ENCODE data around the gene AQP7.

GRCh38 chr9:33435821-33436277 lies 33.5 kb upstream of the AQP7 start:
- TF ChIP-seq, protein P1, sequence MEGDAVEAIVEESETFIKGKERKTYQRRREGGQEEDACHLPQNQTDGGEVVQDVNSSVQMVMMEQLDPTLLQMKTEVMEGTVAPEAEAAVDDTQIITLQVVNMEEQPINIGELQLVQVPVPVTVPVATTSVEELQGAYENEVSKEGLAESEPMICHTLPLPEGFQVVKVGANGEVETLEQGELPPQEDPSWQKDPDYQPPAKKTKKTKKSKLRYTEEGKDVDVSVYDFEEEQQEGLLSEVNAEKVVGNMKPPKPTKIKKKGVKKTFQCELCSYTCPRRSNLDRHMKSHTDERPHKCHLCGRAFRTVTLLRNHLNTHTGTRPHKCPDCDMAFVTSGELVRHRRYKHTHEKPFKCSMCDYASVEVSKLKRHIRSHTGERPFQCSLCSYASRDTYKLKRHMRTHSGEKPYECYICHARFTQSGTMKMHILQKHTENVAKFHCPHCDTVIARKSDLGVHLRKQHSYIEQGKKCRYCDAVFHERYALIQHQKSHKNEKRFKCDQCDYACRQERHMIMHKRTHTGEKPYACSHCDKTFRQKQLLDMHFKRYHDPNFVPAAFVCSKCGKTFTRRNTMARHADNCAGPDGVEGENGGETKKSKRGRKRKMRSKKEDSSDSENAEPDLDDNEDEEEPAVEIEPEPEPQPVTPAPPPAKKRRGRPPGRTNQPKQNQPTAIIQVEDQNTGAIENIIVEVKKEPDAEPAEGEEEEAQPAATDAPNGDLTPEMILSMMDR (IDR thresholded peaks at IDR 0.05) = no peak
- TF ChIP-seq POLR2A (IDR thresholded peaks at IDR 0.05) = no peak

All from esophagus squamous epithelium (tissue), 4 donors.